A549 (cell line): ENCODE data around the gene LARGE2.

Source experiments
- EHF ChIP-seq: fragments of 250-450 bp; sonication (Bioruptor Pico); IDR thresholded peaks from 2 replicates; pipeline ENCODE4 v1.5.0; 2020; ENCODE audit warnings: mild to moderate bottlenecking
- EHMT2 ChIP-seq: fragments of 200-600 bp; sonication (generic); IDR thresholded peaks from 2 replicates; pipeline ENCODE4 v1.6.1; 2016; ENCODE audit warnings: antibody characterized with exemption, low read depth, mild to moderate bottlenecking, moderate library complexity
- ELK1 ChIP-seq: fragments of 150-350 bp; IDR thresholded peaks from 2 replicates; pipeline ENCODE4 v1.6.1; 2014; ENCODE audit warnings: low read depth, mild to moderate bottlenecking, low read length
- ESRRA ChIP-seq: fragments of 150-350 bp; IDR thresholded peaks from 2 replicates; pipeline ENCODE4 v1.6.1; 2014; ENCODE audit warnings: mild to moderate bottlenecking, low read length, borderline replicate concordance
- MAFK ChIP-seq: fragments of 450-650 bp; IDR thresholded peaks from 2 replicates; pipeline ENCODE4 v1.6.1; 2014; ENCODE audit not compliant: partially characterized antibody
- POLR2A ChIP-seq: IDR thresholded peaks from 2 replicates; pipeline ENCODE4 v1.6.1; 2012; ENCODE audit warnings: mild to moderate bottlenecking, low read length
- RAD21 ChIP-seq, 2 experiments: fragments of >200 bp in 1 of 2; sonication (Bioruptor Twin) in 1 of 2; formaldehyde crosslinking in 1 of 2; IDR thresholded peaks in 1 of 2; conservative IDR thresholded peaks in 1 of 2; 2 replicates in 1 of 2; 3 replicates in 1 of 2; pipeline ENCODE4 v1.6.1; 2012 to 2018; ENCODE audit warnings: inconsistent platforms in 1 of 2
- REST ChIP-seq: fragments of 200-600 bp; sonication (generic); IDR thresholded peaks from 2 replicates; pipeline ENCODE4 v1.6.1; 2016; ENCODE audit warnings: antibody characterized with exemption, mild to moderate bottlenecking, moderate library complexity
- TP53 ChIP-seq: fragments of 250-450 bp; sonication (Bioruptor Pico); IDR thresholded peaks from 2 replicates; pipeline ENCODE4 v1.5.0; 2021; ENCODE audit warnings: mild to moderate bottlenecking, moderate library complexity
- TF ChIP-seq, protein P1 (sequence below): IDR thresholded peaks from 2 replicates; pipeline ENCODE4 v1.6.1; 2012
- TF ChIP-seq, protein P2 (sequence below): fragments of 450-650 bp; IDR thresholded peaks from 2 replicates; pipeline ENCODE4 v1.6.1; 2014; ENCODE audit warnings: antibody characterized with exemption
- TF ChIP-seq, protein P3 (sequence below): fragments of >200 bp; sonication (Bioruptor Twin); formaldehyde crosslinking; IDR thresholded peaks from 3 replicates; pipeline ENCODE4 v1.5.1; 2016
- TF ChIP-seq, protein P4 (sequence below): IDR thresholded peaks from 2 replicates; pipeline ENCODE4 v1.6.1; 2012

GRCh38 chr11:45895553-45896259 is 26.8 kb upstream of the LARGE2 start:
- TF ChIP-seq REST (no peak), TP53 (no peak), RAD21 (conservative IDR thresholded peaks at IDR 0.05 in 1 of 2, IDR thresholded peaks at IDR 0.05 in 1 of 2) (no peak), ELK1 (no peak), EHF (CRISPR knock-in tag) (no peak), ESRRA (no peak), EHMT2 (no peak), POLR2A (no peak), MAFK (no peak)
- TF ChIP-seq, protein P1, sequence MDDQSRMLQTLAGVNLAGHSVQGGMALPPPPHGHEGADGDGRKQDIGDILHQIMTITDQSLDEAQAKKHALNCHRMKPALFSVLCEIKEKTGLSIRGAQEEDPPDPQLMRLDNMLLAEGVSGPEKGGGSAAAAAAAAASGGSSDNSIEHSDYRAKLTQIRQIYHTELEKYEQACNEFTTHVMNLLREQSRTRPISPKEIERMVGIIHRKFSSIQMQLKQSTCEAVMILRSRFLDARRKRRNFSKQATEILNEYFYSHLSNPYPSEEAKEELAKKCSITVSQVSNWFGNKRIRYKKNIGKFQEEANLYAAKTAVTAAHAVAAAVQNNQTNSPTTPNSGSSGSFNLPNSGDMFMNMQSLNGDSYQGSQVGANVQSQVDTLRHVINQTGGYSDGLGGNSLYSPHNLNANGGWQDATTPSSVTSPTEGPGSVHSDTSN: no peak
- TF ChIP-seq, protein P2, sequence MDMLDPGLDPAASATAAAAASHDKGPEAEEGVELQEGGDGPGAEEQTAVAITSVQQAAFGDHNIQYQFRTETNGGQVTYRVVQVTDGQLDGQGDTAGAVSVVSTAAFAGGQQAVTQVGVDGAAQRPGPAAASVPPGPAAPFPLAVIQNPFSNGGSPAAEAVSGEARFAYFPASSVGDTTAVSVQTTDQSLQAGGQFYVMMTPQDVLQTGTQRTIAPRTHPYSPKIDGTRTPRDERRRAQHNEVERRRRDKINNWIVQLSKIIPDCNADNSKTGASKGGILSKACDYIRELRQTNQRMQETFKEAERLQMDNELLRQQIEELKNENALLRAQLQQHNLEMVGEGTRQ: no peak
- TF ChIP-seq, protein P3, sequence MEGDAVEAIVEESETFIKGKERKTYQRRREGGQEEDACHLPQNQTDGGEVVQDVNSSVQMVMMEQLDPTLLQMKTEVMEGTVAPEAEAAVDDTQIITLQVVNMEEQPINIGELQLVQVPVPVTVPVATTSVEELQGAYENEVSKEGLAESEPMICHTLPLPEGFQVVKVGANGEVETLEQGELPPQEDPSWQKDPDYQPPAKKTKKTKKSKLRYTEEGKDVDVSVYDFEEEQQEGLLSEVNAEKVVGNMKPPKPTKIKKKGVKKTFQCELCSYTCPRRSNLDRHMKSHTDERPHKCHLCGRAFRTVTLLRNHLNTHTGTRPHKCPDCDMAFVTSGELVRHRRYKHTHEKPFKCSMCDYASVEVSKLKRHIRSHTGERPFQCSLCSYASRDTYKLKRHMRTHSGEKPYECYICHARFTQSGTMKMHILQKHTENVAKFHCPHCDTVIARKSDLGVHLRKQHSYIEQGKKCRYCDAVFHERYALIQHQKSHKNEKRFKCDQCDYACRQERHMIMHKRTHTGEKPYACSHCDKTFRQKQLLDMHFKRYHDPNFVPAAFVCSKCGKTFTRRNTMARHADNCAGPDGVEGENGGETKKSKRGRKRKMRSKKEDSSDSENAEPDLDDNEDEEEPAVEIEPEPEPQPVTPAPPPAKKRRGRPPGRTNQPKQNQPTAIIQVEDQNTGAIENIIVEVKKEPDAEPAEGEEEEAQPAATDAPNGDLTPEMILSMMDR: no peak
- TF ChIP-seq, protein P4, sequence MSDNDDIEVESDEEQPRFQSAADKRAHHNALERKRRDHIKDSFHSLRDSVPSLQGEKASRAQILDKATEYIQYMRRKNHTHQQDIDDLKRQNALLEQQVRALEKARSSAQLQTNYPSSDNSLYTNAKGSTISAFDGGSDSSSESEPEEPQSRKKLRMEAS: no peak
